Stimulated activated CD4-positive, alpha-beta T cell treated with anti-CD3 and anti-CD28 coated beads, Interleukin-4, amount 100 ng/mL, for 48 hours (primary cell): ENCODE measurements around the gene TMEM255B.

Experiments used
- DNase-seq, 2 donors: peaks; one replicate each; pipeline ENCODE4 v3.0.0-alpha.2; 2020; ENCODE audit warnings: low read depth in 2 of 2

Gene TMEM255B

DNA sequence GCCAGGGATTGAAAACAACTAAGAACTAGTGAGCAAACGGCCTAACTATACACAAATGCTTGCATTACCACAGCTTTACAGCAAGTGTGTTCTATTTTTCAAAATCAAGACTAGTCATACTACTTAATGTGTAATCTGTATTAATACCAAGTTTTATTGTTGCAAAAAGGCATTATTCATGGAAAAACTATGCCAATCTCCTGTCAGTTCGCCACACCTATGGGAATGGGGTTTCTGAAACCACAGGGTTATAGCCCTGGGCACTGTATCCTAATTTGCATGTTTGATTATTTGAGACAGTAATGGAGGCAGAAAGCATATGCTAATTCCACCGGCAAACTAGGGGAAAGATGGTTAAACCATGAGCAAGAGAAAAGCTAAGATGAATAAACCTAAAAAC, 90.5 kb downstream of the TMEM255B start:
- DNase-seq = no peak

DNA sequence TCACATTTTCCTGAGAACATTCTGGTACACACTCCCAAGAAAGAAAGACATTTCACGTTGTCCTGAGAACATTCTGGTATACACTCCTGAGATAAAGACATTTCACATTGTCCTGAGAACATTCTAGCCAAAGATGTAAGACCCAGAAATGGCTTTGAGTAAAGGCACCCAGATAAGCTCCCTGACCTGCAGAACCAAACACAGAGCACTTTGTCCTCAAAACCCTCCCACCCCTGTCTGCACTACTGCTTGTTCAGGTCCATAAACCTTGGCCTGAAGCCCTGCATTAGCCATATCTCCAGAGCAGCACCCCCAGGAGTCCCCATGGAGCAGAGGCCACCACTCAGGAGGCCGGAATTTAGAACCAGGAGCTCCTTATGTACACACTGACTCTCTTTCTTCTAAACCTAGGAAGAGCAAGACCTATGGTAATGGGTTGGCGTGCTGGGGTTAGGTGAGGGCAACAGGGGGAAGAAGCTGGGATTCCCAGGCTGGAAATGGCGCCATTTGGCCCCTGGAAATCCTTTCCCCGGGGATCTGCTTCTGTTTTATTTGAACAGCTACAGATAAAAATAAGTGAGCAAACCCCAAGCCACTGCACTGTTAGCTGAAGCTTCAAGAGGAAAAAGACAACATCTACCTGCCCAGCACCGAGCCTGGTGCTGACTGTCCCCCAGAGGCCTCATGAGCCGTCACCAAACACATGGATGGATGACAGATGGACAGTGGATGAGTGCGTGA, 91.1 kb downstream of the TMEM255B start:
- no peak for DNase-seq

- no peak for DNase-seq
Observed at GRCh38 chr13:113850722-113851479, 91.9 kb downstream of the TMEM255B start.

DNA sequence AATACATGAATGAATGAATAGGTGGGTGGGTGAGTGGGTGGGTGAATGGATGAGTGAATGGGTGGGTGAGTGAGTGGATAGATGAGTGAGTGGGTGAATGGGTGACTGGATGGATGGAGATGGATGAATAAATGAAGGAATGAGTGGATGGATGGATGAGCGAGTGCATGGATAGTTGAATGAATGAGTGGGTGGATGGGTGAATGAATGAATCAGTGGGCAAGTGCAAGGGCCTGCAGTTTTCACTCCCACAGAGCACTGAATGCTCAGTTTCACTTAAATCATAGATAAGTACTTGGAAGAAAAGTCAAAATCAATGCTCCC, 92.4 kb downstream of the TMEM255B start:
- DNase-seq = no peak

DNA sequence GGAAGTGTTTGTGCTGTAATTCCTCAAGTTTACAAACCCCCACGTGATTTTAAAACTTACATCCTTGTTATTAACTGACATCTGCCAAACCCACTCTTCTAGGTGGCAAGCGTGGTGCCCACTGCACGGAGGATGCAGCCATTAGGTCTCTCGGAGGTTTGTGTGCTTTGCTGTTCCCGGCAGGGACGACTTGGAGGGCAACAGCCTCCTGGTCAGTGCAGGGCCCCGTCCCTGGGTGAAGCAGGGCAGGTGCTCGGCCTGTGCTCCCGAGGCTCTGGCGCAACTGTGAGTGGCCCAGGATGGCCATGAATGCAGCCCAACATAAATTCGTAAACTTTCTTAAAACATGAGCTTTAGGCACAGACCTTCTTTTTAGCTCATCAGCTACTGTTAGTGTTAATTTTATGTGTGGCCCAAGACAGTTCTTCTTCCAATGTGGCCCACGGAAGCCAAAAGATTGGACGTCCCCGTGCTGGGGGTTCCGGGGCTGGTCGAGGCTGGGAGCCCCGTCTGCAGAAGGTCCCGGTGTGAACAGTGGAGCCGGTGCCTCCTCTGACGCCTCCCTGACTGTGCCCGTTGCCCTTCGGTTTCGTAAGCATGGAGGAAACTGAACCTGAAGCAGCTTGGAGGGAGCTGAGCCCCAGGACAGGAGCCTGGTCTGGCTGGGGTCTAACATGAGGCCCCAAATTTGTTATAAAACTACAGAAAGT, 93.0 kb downstream of the TMEM255B start:
- DNase-seq = no peak

- DNase-seq = no peak
Observed at GRCh38 chr13:113852536-113853517, 93.8 kb downstream of the TMEM255B start.

- no peak for DNase-seq
Observed at GRCh38 chr13:113853518-113854237, 94.7 kb downstream of the TMEM255B start.

GRCh38 chr13:113854238-113855011, 95.4 kb downstream of the TMEM255B start:
- no peak for DNase-seq

- DNase-seq = no peak
Observed at GRCh38 chr13:113855012-113855921, 96.2 kb downstream of the TMEM255B start.

GRCh38 chr13:113855931-113856715, 97.1 kb downstream of the TMEM255B start:
- DNase-seq = no peak

DNA sequence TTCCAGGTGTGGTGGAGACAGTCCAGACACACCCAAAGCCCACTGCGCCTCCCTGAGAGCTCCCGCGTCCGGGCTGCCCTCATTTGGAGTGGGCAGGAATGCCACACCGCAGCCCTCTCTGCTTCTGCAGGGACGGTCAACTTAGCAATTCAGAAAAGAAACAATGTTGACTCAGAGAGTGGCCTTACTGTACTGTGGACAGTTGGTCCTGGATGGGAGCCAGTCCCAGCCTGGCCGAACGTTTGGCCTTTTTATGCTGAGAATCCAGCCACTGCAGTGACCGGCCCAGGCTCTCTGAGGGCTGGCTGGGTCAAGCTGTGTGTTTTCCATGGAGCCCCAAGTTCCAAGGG, 97.7 kb downstream of the TMEM255B start:
- DNase-seq = no peak

DNA sequence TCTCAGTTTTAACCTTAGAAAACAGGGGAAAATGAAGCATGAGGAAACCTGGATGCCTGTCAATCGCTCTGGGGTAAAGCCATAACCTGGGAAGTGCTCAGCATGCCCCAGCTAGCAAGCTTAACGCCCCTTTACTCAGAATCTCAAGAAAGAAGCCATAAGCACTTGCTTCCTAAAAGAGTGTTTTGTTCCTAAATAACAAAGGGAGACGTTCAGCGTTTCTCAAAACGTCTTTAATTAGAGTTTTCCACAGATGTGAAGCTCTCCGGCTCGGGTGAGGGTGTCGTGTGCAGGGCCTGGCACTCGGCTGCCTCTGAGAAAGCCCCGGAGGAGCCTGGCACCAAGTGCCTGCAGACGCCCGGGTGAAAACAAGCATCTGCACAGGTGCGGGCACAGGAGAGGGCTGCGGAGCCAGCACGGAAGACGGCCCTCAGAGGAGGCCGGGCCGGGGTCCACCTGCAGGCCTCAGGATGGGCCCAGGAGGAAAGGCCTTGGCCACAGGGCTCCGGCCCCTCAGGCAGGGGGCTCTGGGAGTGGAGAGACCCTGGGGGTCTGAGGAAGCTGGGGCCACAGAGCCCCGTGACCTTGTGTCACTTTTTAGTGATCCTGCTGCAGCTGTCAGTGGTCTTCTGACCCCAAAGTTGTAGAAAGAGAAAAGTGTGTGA, 98.6 kb downstream of the TMEM255B start:
- no peak for DNase-seq

- DNase-seq = no peak
Observed at GRCh38 chr13:113859311-113860050, 100.5 kb downstream of the TMEM255B start.

DNA sequence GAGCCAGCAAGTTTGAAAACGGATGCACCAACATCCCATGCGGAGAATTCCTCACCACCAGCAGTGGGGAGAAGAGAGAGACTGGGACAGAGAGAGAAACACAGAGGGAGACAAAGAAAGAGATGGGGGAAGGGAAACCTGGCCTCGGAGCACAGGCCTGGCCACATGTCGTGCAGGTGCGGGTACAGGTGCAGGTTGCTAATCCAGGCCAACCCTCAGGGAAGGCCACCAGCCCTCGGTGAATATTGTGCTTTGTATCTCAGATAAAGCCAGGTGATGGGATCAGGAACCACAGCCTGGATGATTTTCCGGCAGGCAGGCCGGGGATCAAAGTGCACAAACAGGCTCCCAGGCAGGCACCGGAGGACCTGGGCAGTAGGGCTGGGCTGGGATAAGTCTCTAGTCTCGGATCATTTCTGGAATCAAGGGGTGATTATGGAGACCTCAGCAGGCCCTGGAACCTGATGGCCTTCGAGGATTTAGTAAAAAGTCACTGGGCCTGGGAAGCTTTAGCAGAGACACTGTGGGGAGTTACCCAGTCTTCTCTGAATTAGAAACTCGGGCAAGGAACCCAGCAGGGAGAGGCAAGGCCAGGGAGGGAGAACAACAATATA, 101.1 kb downstream of the TMEM255B start:
- DNase-seq = no peak

DNA sequence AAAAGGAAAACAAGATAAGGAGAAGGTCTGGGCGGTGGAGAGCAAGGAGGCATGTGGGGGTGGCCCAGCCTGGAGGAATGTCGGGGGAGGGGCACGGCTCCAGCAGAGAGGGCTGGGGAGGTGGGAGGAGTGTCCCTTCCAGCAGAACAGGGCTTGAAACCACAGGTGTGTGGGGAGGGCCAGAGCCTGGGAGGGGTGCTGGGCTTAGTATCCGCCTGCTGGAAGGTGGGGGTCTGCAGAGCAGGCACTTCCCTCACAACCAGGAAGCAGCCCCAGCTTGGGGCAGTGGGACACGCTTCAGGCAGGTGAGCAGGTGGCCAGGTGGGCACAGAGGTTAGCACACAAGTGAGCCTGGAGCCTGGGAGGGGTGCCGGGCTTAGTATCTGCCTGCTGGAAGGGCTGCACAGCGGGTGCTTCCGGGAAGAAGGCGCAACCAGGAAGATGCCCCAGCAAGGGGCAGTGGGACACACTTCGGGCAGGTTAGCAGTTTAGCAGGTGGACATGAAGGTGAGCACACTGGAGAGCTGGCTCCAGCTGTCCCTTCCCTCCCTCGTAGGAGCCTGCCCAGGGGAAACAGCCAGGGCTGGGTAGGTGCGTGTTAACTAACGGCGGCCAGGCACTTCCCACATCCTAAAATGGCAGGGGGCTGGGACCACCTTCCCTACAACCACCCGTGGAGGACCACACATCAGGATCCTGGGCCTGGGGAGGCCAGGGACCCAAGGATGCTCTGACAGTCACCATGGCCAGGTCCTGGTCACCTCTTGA, 101.8 kb downstream of the TMEM255B start:
- DNase-seq = no peak
